ENCODE results near the gene DSCAML1.

- TF ChIP-seq, protein P1, sequence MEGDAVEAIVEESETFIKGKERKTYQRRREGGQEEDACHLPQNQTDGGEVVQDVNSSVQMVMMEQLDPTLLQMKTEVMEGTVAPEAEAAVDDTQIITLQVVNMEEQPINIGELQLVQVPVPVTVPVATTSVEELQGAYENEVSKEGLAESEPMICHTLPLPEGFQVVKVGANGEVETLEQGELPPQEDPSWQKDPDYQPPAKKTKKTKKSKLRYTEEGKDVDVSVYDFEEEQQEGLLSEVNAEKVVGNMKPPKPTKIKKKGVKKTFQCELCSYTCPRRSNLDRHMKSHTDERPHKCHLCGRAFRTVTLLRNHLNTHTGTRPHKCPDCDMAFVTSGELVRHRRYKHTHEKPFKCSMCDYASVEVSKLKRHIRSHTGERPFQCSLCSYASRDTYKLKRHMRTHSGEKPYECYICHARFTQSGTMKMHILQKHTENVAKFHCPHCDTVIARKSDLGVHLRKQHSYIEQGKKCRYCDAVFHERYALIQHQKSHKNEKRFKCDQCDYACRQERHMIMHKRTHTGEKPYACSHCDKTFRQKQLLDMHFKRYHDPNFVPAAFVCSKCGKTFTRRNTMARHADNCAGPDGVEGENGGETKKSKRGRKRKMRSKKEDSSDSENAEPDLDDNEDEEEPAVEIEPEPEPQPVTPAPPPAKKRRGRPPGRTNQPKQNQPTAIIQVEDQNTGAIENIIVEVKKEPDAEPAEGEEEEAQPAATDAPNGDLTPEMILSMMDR (IDR thresholded peaks at IDR 0.05 in 2 of 3, conservative IDR thresholded peaks at IDR 0.05 in 1 of 3; ENCODE audit: control insufficient read depth in 2 of 3, extremely low read depth in 1 of 3, insufficient read depth in 1 of 3, low read depth in 3 of 3, low read length in 3 of 3), result no peak
- TF ChIP-seq TARDBP (IDR thresholded peaks at IDR 0.05; ENCODE audit: borderline replicate concordance) (no peak), HDGF (IDR thresholded peaks at IDR 0.05) (no peak), POLR2A (IDR thresholded peaks at IDR 0.05; ENCODE audit: low read depth, low read length) (no peak), CEBPB (IDR thresholded peaks at IDR 0.05; ENCODE audit: borderline replicate concordance in 1 of 2, low read depth in 2 of 2, low read length in 2 of 2) (no peak)
These were observed 552 bp downstream of the DSCAML1 start for GRCh38 chr11:117796456-117796871.

All from GM12878 (cell line).